Right cardiac atrium (tissue), 5 donors: ENCODE results near the gene DNAJB13. TPM values are rescaled to one million over a fixed set of nuclear protein-coding genes. Genes with fewer than 3 reads are reported as not detected.

Source experiments
- polyA plus RNA-seq: library from polyadenylated mRNA; stranded (reverse); fragments of 200-250 nt; gene quantifications from one replicate; pipeline ENCODE4 v1.2.3, GENCODE V29; 2013
- total RNA-seq, 4 donors: library from RNA; stranded (reverse); fragmentation: NEBNext Ultra II Directional; extraction: Animal tissue kit (Norgen Biotek cat#: 25700); gene quantifications; one replicate each; pipeline ENCODE4 v1.2.1, GENCODE V29; 2021
- donor health status: healthy with polysubstance abuse.
- donor health status: DM: no; HTN: yes; CAD: no.
- donor health status: DM: no; HTN: no; CAD: no.
- donor health status: DM: no; HTN: yes; CAD: no; lungs with severe emphysema.
- donor health status: DM: yes; HTN: yes; CAD: no.

The DNAJB13 gene
- total and polyA plus RNA-seq, 5 donors = 0.26 TPM; not detected in 4

Other genes with a start within 250 kb of the DNAJB13 start
- 100 to 1,000 TPM in 3 of 4 donors, 10 to 100 TPM in 1; 98.9 to 140 (median 114) TPM for gene RAB6A, start 190.0 kb upstream of the DNAJB13 start, total RNA-seq
- 68.2 TPM for gene RAB6A, start 190.0 kb upstream of the DNAJB13 start, polyA plus RNA-seq
- gene MRPL48, start 163.2 kb upstream of the DNAJB13 start, total RNA-seq = 10 to 100 TPM; 36.3 to 47.2 (median 37.4) TPM
- gene MRPL48, start 163.2 kb upstream of the DNAJB13 start, polyA plus RNA-seq = 53.1 TPM
- gene COA4, start 74.2 kb upstream of the DNAJB13 start, total RNA-seq = 10 to 100 TPM; 63.9 to 71.8 (median 65.3) TPM
- gene COA4, start 74.2 kb upstream of the DNAJB13 start, polyA plus RNA-seq = 97.9 TPM
- 10 to 100 TPM; 13.9 to 22.8 (median 18.7) TPM for gene PAAF1, start 74.0 kb upstream of the DNAJB13 start, total RNA-seq
- 12.7 TPM for gene PAAF1, start 74.0 kb upstream of the DNAJB13 start, polyA plus RNA-seq
- 10 to 100 TPM; 12.6 to 23.1 (median 17.1) TPM for gene UCP2, start 31.8 kb downstream of the DNAJB13 start, total RNA-seq
- 9.9 TPM for gene UCP2, start 31.8 kb downstream of the DNAJB13 start, polyA plus RNA-seq
- 1 to 10 TPM; 1.6 to 2.5 (median 1.9) TPM for gene UCP3, start 58.1 kb downstream of the DNAJB13 start, total RNA-seq
- gene UCP3, start 58.1 kb downstream of the DNAJB13 start, polyA plus RNA-seq = 2.0 TPM
- 10 to 100 TPM; 13.8 to 19.1 (median 15.9) TPM for gene C2CD3, start 220.0 kb downstream of the DNAJB13 start, total RNA-seq
- gene C2CD3, start 220.0 kb downstream of the DNAJB13 start, polyA plus RNA-seq = 10.1 TPM
- 10 to 100 TPM; 31.3 to 38.5 (median 35.2) TPM for gene PPME1, start 220.3 kb downstream of the DNAJB13 start, total RNA-seq
- 29.3 TPM for gene PPME1, start 220.3 kb downstream of the DNAJB13 start, polyA plus RNA-seq